IPS DF 6.9 (cell line): ENCODE results near the gene AXIN2.
"Not testable (repeated sequence)": the region's sequence is repeated elsewhere in the genome, so short reads cannot be mapped to it uniquely, and the experiment has no call there.

ENCODE experiments used
- DNase-seq: peaks from one replicate; pipeline ENCODE4 v3.0.0-alpha.2; 2013; ENCODE audit warnings: low read depth, low spot score
- H3K27ac ChIP-seq: one replicate; pipeline ENCODE4 v1.5.1; 2013; ENCODE audit warnings: low read length, control low read depth
- H3K27me3 ChIP-seq: 2 replicates; pipeline ENCODE4 v1.6.1; 2013; ENCODE audit warnings: mild to moderate bottlenecking, low read length; ENCODE audit not compliant: control insufficient read depth, insufficient read depth
- H3K36me3 ChIP-seq: 2 replicates; pipeline ENCODE4 v1.6.1; 2013; ENCODE audit warnings: low read length; ENCODE audit not compliant: control insufficient read depth, insufficient read depth
- H3K4me1 ChIP-seq: 2 replicates; pipeline ENCODE4 v1.6.1; 2013; ENCODE audit warnings: low read length; ENCODE audit not compliant: control insufficient read depth, insufficient read depth
- H3K4me3 ChIP-seq: 2 replicates; pipeline ENCODE4 v1.5.1; 2013; ENCODE audit warnings: mild to moderate bottlenecking, low read length
- H3K9me3 ChIP-seq: 2 replicates; pipeline ENCODE4 v1.6.1; 2013; ENCODE audit warnings: low read length, inconsistent platforms; ENCODE audit not compliant: control insufficient read depth, insufficient read depth
- WGBS: extraction: QIAGEN DNeasy Blood & Tissue Kit; methylation state at CpG from one replicate; pipeline ENCODE4 v1.1.7; 2013; ENCODE audit warnings: mixed read lengths, missing lambda C conversion rate; ENCODE audit not compliant: insufficient read length, insufficient coverage; 5-methylcytosine and 5-hydroxymethylcytosine counted together

The AXIN2 gene

DNA sequence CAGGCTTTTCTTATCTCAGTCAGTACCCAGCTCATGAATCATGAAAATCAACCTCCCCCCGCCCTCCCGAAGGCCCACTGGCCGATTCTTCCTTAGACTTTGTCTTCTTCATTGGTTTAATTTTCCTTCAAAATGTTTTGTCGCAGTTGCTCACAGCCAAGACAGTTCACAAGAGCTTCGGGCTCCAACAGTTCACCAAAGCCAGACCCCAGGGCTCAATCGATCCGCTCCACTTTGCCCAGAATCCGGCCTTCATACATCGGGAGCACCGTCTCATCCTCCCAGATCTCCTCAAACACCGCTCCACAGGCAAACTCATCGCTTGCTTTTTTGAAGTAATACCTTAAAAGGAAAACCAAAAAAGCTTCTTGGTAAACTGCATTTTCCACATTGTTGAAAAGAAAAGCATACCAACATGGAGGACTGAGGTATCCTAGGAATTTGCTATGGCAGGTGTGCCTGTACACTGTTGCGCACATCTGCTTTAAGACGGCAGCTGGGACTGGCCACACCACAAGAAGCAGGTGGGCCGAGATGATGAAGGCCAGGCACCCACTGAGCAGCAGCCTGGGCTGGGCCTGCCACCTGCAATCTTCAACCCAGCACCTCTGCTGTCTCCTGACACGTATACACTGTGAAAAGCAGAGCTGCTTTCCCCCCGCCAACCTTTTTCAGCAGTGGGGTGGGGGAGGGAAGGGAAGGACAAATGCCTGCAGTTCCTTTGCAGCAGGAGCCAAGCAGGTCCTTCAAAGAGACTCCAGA lies 31.5 kb downstream of the AXIN2 start:
- Histone ChIP-seq H3K36me3 (peaks cover 18% of the 10 kb centered on the region), H3K4me3 (no peak overlapping the region), H3K27ac (no peak overlapping the region), H3K27me3 (no peaks in the 10 kb centered on the region), H3K4me1 (peaks cover 8% of the 10 kb centered on the region), H3K9me3 (no peaks in the 10 kb centered on the region)
- WGBS, result no CpG with 5 or more reads among the region's 17 CpGs
- DNase-seq, result no peak

DNA sequence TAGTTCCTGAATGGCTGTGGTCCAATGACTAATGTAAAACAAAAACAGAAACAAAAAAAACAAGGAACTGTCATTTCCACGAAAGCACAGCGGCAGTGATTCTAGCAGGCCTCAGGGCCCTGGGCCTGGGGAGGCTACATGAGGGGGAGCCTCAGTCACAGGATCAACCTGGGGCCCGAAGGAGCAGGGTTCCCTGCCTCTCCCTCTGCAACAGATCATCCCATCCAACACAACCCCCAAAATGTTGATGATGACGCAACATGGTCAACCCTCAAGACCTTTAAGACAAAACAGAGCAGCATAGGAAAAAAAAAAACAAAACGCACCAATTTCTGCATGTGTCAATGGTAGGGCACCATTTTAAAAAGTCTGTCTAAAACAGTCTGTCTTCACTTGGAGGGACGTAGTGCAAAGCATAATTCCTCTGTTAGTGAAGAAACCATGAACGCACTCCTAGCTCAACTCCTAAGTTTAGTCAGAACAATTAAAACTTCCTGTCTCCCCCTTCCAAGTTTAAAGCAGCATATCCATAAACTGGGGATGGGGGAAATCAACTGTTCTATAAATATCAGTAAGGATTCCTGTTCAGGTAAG lies 32.3 kb downstream of the AXIN2 start:
- Histone ChIP-seq H3K27ac (no peak overlapping the region), H3K27me3 (no peaks in the 10 kb centered on the region), H3K4me1 (peaks cover 8% of the 10 kb centered on the region), H3K9me3 (no peaks in the 10 kb centered on the region; the same call in 1 of the 2 replicates), H3K4me3 (no peak overlapping the region), H3K36me3 (peaks cover 18% of the 10 kb centered on the region)
- WGBS, result no CpG with 5 or more reads among the region's 7 CpGs
- DNase-seq, result no peak

DNA sequence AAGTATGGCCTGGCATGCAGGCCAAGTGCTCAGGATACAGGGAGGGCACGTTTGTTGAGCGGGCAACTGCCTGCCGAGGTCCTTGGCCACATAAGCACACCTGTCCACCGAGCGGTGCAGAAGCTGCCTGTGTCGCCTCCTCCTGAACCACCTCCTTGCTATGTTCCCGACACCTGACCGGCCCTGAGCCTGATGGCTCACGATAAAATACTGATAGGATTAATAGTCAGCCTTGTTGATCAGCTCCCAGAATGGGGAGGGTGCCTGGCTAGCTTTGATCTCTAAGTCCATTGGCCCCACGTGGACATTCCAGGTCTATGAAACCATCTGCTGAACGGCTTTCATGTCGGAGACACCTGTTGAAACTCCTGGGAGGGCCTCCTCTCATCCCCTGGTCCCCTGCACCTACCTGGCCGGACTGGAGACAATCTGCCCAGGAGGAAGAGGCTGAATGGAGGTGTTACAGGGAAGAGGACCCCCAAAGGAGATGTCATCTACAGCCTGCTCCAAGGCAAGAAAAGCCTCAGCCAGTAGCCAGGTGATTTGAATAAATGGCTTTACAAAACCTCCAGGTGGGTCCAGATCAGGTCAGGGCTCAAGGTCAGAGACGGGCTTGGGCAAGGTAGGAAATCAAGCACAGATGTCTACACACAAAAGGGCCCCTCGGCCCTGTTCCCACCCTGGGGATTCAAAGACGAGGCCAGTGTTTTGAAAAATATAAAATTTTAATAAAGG lies 33.4 kb downstream of the AXIN2 start:
- WGBS, result no CpG with 5 or more reads among the region's 16 CpGs
- no peak overlapping the region for H3K4me3 ChIP-seq
- no peaks in the 10 kb centered on the region; the same call in 1 of the 2 replicates for H3K9me3 ChIP-seq
- H3K4me1 ChIP-seq, result peaks cover 8% of the 10 kb centered on the region
- no peak for DNase-seq
- H3K36me3 ChIP-seq, result peaks cover 14% of the 10 kb centered on the region
- no peak overlapping the region for H3K27ac ChIP-seq
- no peaks in the 10 kb centered on the region for H3K27me3 ChIP-seq

DNA sequence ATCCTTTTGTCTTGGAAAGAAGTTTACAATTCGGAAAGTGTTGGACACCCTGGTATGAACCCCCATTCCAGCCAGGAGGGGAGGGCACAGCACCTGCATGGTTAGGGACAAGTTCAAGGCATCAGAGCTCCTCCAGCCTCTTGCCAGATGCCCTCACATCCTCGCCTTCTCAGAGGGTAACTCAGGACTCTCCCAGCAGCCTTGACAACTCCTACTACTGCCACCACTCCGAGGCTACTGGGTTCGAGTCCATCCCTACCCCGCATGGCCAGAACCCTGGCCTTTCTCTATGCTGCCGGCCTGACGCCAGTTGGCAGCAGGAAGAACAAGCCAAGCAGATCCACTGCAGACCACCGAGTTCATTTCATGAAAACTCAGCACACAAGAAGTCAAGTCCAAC lies 34.1 kb downstream of the AXIN2 start:
- no peak overlapping the region for H3K4me3 ChIP-seq
- no peak overlapping the region for H3K27ac ChIP-seq
- no peaks in the 10 kb centered on the region for H3K27me3 ChIP-seq
- H3K36me3 ChIP-seq, result peaks cover 10% of the 10 kb centered on the region
- H3K9me3 ChIP-seq, result no peaks in the 10 kb centered on the region; the same call in 1 of the 2 replicates
- no peak for DNase-seq
- no CpG with 5 or more reads among the region's 8 CpGs for WGBS
- H3K4me1 ChIP-seq, result peaks cover 5% of the 10 kb centered on the region

DNA sequence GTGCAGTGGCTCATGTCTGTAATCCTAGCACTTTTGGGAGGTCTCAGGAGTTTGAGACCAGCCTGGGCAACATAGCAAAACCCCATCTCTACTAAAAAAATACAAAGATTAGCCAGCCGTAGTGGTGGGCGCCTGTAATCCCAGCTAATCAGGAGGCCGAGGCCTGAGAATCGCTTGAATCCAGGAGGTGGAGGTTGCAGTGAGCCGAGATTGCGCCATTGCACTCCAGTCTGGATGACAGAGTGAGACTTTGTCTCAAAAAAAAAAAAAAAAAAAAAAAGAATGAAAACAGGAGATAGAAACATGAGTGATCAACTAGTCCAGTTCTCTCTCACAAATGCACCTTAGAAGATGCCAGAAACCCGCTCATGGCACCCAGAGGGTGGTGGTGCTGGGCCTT lies 34.6 kb downstream of the AXIN2 start:
- H3K36me3 ChIP-seq, result peaks cover 10% of the 10 kb centered on the region
- WGBS, result no CpG with 5 or more reads among the region's 7 CpGs
- not testable (repeated sequence) for H3K4me3 ChIP-seq, DNase-seq, H3K27ac ChIP-seq, H3K9me3 ChIP-seq, H3K27me3 ChIP-seq, H3K4me1 ChIP-seq

DNA sequence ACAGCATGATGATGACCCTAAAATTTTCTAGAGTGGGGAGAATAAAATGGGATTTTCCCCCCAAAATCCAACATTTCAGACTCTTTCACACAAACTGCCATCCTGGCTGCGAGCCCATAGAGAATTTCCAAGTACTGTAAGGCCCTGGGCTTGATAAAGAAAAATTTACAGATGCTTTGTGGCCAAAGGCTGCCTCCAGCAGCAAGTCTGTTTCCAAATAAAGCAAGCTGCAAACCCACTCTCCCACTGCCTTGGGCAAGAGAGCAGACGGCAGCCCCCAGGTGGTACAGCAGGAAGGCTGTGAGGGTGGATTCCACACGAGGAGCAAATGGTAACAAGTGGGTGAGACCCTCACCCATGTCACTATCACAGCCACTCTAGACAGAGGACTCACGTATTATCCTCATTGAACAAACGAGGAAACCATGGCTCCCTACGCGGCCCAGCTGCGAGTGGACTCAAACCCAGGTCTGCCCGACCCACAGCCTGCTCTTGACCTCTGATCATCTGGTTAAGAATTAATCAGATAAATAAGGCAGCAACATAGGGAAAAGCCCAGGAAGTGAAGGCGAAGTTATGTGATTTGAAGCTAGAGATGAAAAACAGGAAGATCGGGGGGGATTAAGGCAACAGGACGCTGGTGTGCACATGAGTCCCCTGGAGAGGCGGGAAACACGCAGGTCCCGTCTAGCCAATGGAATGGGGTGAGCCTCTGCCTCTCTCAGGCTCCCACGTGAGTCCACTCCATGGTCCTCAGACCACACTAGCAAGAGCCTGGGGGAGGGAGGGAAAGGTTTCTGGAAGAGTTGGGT lies 37.4 kb downstream of the AXIN2 start:
- DNase-seq, result no peak
- H3K36me3 ChIP-seq, result peaks cover 5% of the 10 kb centered on the region
- no CpG with 5 or more reads among the region's 16 CpGs for WGBS
- no peaks in the 10 kb centered on the region for H3K4me1 ChIP-seq
- H3K4me3 ChIP-seq, result no peak overlapping the region
- H3K27ac ChIP-seq, result no peak overlapping the region
- no peaks in the 10 kb centered on the region; the same call in 1 of the 2 replicates for H3K9me3 ChIP-seq
- no peaks in the 10 kb centered on the region for H3K27me3 ChIP-seq

DNA sequence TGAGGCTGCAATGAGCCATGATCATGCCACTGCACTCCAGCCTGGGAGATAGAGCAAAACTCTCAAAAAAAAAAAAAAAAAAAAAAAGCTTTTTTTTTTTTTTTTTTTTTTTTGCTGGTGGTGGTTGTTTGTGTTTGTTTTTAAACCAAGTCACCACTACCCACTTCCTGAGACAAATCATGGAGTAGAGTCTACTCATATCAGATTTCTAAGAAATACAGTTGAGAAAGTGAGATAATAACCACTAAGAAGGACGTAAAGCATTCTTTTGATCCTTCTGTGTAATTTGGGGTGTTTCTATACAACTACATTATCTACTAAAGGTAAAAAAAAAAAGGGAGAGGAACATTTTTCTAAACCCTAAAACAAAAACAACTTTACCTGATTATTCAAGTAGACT lies 38.0 kb downstream of the AXIN2 start:
- Histone ChIP-seq H3K4me1 (no peaks in the 10 kb centered on the region), H3K27ac (no peak overlapping the region), H3K27me3 (no peaks in the 10 kb centered on the region), H3K36me3 (peaks cover 2% of the 10 kb centered on the region; the same call in 1 of the 2 replicates), H3K9me3 (no peaks in the 10 kb centered on the region; the same call in 1 of the 2 replicates), H3K4me3 (no peak overlapping the region)
- WGBS, result no CpG with 5 or more reads among the region's 1 CpG
- DNase-seq, result no peak

DNA sequence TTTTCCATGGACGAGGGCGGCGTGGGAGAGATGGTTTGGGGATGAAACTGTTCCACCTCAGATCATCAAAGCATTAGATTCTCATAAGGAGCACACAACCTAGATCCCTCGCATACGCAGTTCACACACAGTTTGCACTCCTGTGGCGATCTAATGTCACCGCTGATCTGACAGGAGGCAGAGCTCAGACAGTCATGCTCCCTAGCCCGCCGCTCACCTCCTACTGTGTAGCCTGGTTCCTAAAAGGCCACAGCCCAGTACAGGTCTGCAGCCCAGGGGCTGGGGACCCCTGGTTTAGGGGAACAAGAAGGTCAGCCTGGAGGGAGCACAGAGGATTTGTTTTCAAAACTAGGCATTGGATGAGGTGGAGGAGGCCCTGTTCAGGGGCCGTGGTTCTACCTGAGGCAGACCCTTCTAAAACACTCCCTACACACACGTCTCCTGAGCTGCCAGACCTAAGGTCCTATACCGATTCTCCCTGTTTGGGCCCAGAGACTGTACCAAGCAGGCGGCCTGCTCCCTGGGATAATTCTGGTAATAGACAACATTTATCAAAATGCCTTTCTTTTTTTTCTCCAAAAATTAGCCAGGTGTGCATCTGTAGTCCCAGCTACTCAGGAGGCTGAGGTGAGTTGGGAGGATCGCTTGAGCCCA lies 38.6 kb downstream of the AXIN2 start:
- Histone ChIP-seq H3K9me3 (no peaks in the 10 kb centered on the region; the same call in 1 of the 2 replicates), H3K36me3 (0 out of 2 replicates have a peak, but pooled peaks cover 2% of the 10 kb centered on the region), H3K27me3 (no peaks in the 10 kb centered on the region), H3K27ac (no peak overlapping the region), H3K4me3 (no peak overlapping the region), H3K4me1 (no peaks in the 10 kb centered on the region)
- no CpG with 5 or more reads among the region's 14 CpGs for WGBS
- no peak for DNase-seq

DNA sequence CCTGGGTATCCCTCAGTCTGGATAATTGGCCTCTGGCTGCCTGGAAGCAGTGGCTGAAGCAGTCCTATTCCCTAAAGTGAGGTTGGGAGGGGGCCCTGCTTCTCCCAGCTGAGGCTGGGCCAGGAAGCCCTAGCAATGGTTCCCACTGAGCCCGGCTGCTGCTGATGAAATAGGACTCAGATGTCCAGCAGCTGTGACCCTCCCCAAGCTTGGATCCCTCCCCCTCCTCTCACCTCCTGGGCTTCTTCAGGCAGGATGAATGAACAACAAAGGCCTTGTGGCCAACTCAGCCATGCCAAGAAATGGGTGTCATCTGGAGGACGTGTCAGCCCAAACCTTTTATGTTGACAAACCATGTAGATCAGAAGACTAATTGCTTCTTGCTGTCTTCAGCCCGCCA lies 42.0 kb downstream of the AXIN2 start:
- Histone ChIP-seq H3K36me3 (no peaks in the 10 kb centered on the region), H3K4me1 (no peaks in the 10 kb centered on the region; the same call in 1 of the 2 replicates), H3K4me3 (no peak overlapping the region), H3K27ac (no peak overlapping the region), H3K27me3 (no peaks in the 10 kb centered on the region), H3K9me3 (no peaks in the 10 kb centered on the region)
- no CpG with 5 or more reads among the region's 3 CpGs for WGBS
- no peak for DNase-seq
